GM21447 (cell line): ENCODE data around the gene PRDM15.
"Not testable (repeated sequence)": the region's sequence is repeated elsewhere in the genome, so short reads cannot be mapped to it uniquely, and the experiment has no call there.

Experiments
- ATAC-seq: cut with Tn5 transposase; IDR thresholded peaks from one replicate; pipeline ENCODE4 v1.9.1; 2021; ENCODE audit not compliant: unreplicated experiment

PRDM15 gene

GRCh38 chr21:41808094-41808493 is 71.0 kb downstream of the PRDM15 start:
- ATAC-seq, result no peak

- no peak for ATAC-seq
These were observed 72.4 kb downstream of the PRDM15 start for GRCh38 chr21:41806773-41807172.

GRCh38 chr21:41805643-41806042 is 73.5 kb downstream of the PRDM15 start:
- ATAC-seq, result no peak

- ATAC-seq, result no peak
These were observed 74.1 kb downstream of the PRDM15 start for GRCh38 chr21:41805038-41805437.

GRCh38 chr21:41804381-41804780 is 74.8 kb downstream of the PRDM15 start:
- ATAC-seq, result no peak

GRCh38 chr21:41803316-41803715 is 75.8 kb downstream of the PRDM15 start:
- ATAC-seq, result no peak

- ATAC-seq, result no peak
These were observed 76.5 kb downstream of the PRDM15 start for GRCh38 chr21:41802684-41803083.

GRCh38 chr21:41802198-41802584 is 77.0 kb downstream of the PRDM15 start:
- no peak for ATAC-seq

- no peak for ATAC-seq
These were observed 77.6 kb downstream of the PRDM15 start for GRCh38 chr21:41801321-41802197.

- ATAC-seq, result no peak
These were observed 78.5 kb downstream of the PRDM15 start for GRCh38 chr21:41800425-41801320.

- no peak for ATAC-seq
These were observed 79.4 kb downstream of the PRDM15 start for GRCh38 chr21:41799763-41800162.

- ATAC-seq, result no peak
These were observed 80.8 kb downstream of the PRDM15 start for GRCh38 chr21:41798326-41798725.

- no peak for ATAC-seq
These were observed 82.6 kb downstream of the PRDM15 start for GRCh38 chr21:41796476-41797080.

GRCh38 chr21:41795726-41796125 is 83.4 kb downstream of the PRDM15 start:
- no peak for ATAC-seq

GRCh38 chr21:41794600-41794999 is 84.5 kb downstream of the PRDM15 start:
- ATAC-seq, result no peak

GRCh38 chr21:41792711-41793110 is 86.4 kb downstream of the PRDM15 start:
- no peak for ATAC-seq

- no peak for ATAC-seq
These were observed 92.6 kb downstream of the PRDM15 start for GRCh38 chr21:41786509-41786987.

GRCh38 chr21:41785262-41785661 is 93.9 kb downstream of the PRDM15 start:
- not testable (repeated sequence) for ATAC-seq

- no peak for ATAC-seq
These were observed 94.6 kb downstream of the PRDM15 start for GRCh38 chr21:41784456-41785102.

- ATAC-seq, result no peak
These were observed 95.5 kb downstream of the PRDM15 start for GRCh38 chr21:41783476-41784180.
